GM12892 (cell line): ENCODE data around the gene CFDP1.

Source experiments
- POLR2A ChIP-seq: IDR thresholded peaks from 2 replicates; pipeline ENCODE4 v1.6.1; 2011; ENCODE audit warnings: low read depth, low read length, control low read depth
- POLR2AphosphoS5 ChIP-seq: IDR thresholded peaks from 2 replicates; pipeline ENCODE4 v1.6.1; 2011; ENCODE audit warnings: low read depth, low read length, control low read depth

GRCh38 chr16:75421820-75422126 lies 11.5 kb downstream of the CFDP1 start:
- no peak for TF ChIP-seq POLR2AphosphoS5
- no peak for TF ChIP-seq POLR2A
